Right renal pelvis (tissue), 4 donors: ENCODE results near the gene RNF213. TPM values are rescaled to one million over a fixed set of nuclear protein-coding genes. Genes with fewer than 3 reads are reported as not detected.
A peak's percentile ranks its signal among the peaks of the same experiment; 100 is the strongest.
"Not testable (repeated sequence)": the region's sequence is repeated elsewhere in the genome, so short reads cannot be mapped to it uniquely, and the experiment has no call there.

ENCODE experiments used
- DNase-seq, 4 donors: peaks; one replicate each; pipeline ENCODE4 v3.0.0-alpha.2; 2013; ENCODE audit warnings: low read depth in 4 of 4, low spot score in 3 of 4, missing footprints in 1 of 4
- polyA plus RNA-seq, 4 donors: library from polyadenylated mRNA; unstranded; fragments of 120-200 nt; gene quantifications; one replicate each; pipeline ENCODE4 v1.2.1, GENCODE V29; 2013; ENCODE audit not compliant: insufficient read length in 4 of 4

RNF213 gene
- polyA plus RNA-seq, 4 donors = 51.7 to 61.4 (median 55.2) TPM

DNA sequence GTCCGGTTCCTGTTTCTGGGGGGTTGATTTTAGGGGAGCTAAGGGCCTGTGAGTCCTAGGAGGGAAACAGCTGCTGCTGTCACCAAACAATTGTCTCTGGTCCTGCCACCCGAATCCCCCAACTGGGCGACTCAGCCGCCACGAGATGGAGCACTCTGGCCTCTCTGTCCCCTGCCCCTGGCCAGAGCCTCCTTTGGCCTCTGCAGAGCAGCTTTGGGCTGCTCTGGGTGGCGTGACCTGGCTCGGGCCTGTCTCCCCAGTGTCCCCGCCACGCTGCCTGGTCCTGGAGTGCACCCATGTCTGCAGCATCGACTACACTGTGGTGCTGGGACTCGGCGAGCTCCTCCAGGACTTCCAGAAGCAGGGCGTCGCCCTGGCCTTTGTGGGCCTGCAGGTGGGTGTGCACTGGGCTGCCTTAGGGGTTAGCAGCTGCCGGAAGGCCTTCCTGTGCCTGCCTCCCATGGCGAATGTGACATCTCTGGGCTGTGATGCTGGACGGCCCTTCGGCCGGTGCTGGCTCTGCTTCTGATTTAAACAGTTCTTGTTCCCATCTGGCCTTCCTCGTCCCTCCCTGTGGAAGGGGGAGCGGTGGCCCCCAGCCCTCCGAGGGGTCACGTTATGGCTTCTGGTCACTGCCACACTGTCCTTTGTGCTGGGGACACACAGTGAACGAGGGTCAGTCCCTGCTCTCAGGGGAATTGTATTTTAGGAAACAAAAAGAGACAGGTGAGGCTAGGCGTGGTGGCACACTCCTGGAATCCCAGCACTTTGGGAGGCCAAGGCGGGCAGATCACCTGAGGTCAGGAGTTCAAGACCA is 11.6 kb upstream of the RNF213 start:
- no peak for DNase-seq

DNA sequence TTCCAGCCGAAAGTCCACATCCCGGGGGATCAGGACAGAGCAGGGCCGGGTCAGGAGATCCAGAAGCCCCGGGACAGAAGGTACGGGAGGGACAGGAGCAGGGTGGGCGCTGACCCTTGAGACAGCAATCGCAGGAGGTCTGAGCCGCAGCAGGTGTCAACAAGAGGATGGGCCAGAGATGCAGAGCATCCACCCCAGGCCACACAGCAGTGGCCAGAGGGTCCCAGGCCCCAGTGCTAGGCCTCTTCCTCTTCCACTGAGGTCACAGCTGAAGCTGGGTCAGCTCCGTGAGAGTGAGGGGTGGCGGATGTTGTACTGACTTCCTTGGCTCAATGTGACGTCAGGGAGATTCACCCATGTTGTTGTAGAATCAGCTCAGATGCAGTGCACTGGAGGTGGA is 8.7 kb upstream of the RNF213 start:
- no peak for DNase-seq

DNA sequence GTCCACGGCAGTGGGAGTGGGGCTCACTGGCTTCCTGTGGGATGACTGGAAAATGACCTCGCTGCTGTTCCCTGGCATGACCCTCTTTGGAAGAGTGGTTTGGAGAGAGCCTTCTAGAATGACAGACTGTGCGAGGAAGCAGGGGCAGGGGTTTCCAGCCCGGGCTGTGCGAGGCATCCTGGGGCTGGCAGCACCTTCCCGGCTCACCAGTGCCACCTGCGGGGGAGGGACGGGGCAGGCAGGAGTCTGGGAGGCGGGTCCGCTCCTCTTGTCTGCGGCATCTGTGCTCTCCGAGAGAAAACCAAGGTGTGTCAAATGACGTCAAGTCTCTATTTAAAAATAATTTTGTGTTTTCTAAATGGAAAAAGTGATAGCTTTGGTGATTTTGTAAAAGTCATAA is 7.8 kb upstream of the RNF213 start:
- no peak for DNase-seq

DNA sequence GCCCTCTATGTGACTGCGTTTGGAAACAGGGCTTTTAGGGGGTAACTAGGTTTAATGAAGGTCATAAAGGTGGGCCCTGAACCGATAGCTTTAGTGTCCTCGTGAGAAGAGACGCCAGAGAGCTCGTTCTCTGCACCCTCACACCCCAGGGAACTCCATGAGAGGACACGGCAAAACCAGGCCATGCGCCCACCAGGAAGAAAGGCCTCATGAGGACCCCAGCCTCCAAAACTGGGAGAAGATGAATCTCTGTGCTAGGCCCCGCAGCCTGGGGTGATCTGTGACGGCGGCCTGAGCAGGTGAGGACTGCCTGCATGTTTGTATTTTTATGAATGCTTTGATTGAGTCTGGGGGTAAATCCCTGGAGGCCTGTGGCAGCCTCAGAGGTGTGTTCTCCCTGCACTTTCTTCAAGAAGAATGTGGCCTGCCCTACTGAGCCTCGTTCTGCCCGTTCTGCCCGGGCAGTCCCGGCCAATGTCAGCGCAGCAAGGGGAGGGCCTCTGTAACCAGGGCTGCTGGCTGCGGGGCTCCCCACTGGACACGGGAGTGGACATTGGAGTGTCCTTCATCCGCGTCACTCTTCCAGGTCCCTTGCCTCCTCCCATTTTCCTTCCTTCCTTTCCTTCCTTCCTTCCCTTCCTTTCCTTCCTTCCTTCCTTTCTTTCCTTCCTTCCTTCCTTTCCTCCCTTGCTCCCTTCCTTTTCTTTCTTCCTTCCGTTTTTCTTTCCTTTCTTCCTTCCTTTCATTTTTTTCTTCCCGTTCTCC is 6.8 kb upstream of the RNF213 start:
- no peak for DNase-seq

DNA sequence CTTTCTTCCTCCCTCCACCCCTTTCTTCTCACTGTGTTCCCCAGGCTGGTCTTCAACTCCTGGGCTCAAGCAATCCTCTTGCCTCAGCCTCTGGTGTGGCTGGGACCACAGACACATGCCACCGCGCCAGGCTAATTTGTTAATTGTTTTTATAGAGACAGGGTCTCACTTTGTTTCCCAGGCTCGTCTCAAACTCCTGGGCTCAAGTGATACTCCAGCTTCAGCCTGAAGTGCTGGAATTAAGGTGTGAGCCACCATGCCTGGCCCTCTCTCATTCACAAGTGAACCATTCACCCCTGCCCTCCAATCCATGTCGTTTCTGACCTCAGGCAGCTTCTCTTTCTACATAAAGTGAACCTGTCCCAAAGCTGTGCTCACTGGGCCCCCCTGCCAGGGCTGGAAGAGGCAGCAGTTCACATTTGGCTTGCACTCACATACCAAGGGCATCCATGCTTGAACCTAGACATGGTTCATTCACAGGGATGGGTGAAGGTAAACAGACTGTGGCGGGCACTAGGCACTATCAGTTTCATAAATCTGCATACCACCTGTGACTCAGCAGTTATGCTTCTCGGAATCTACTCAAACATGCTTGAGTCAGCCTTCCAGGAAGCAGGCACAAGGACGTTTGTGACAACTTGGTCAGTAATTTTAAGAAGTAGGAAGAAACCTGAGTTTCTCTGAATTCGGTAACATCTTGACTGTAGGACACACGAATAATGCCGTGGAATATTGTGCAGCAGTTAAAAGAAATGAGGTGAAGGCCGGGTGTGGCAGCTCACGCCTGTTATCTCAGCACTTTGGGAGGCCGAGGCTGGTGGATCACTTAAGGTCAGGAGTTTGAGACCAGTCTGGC is 6.0 kb upstream of the RNF213 start:
- DNase-seq = peak in 1 of 4 donors; percentile 70

DNA sequence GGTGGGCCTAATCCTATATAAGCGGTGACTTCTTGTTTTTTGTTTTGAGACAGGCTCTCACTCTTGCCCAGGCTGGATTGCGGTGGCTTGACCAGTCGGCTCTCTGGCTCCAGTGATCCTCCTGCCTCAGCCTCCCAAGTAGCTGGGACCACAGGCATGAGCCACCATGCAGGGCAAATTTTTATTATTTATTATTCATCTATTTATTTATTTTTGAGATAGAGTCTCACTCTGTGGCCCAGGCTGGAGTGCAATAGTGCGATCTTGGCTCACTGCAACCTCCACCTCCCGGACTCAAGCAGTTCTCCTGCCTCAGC is 4.7 kb upstream of the RNF213 start:
- DNase-seq = no peak

DNA sequence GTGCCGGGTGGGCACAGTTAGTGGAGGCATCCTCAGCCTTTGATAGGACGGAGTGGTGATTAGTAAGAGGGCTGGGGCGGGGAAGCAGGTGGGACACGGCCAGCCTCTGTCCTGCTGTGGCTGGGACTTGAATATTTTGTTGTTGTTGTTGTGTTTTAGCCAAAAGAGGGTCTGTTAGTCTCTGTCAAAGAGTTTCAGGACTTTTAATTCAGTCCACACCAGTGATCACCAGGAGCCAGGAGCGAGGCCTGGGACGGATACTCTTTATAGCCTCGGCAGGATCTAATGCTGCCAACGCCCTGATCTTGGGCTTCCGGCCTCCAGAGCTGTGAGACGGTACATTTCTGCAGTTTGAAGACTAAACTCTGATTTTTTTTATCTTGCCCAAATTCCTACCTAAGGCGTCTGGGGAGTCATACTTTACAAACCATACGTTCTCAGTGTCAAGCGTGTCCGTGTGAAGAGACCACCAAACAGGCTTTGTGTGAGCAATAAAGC is 2.9 kb upstream of the RNF213 start:
- no peak for DNase-seq

DNA sequence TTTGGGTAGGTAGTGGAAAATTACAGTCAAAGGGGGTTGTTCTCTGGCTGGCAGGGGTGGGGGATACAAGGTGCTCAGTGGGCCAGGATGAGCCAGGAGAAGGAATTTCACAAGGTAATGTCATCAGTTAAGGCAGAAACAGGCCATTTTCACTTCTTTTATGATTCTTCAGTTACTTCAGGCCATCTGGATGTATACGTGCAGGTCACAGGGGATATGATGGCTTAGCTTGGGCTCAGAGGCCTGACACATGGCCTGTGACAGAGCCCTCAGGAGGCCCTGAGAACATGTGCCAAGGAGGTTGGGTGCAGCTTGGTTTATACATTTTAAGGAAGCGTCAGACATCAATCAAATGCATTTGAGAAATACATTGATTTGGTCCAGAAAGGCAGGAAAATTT is 2.4 kb upstream of the RNF213 start:
- DNase-seq = not testable (repeated sequence)

DNA sequence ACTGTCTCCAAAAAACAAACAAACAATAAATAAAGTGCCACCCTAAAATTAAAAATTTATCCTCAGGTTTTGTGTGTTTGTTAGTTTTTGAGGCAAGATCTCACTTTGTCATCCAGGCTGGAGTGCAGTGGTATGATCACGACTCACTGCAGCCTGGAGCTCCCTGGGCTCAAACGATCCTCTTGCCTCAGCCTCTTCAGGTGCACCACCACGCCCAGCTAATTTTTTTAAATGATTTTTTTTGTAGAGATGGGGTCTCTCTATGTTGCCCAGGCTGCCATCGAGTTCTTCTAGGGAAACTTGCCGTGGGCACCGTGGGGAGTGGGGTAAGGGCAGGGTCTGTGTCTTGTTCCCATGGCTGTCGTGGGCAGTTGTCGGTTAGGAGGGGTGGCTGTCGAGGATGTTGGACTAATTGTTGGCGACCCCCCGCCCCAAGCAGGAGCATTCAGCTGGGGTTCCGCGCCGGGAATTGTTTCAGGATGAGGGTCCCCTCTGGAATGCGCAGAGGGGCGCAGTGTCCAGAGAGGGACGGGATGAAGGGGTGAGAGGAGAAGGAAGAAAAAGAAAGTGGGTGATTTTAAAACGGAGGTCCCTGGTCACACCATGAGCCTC is 1.1 kb upstream of the RNF213 start:
- DNase-seq = no peak

DNA sequence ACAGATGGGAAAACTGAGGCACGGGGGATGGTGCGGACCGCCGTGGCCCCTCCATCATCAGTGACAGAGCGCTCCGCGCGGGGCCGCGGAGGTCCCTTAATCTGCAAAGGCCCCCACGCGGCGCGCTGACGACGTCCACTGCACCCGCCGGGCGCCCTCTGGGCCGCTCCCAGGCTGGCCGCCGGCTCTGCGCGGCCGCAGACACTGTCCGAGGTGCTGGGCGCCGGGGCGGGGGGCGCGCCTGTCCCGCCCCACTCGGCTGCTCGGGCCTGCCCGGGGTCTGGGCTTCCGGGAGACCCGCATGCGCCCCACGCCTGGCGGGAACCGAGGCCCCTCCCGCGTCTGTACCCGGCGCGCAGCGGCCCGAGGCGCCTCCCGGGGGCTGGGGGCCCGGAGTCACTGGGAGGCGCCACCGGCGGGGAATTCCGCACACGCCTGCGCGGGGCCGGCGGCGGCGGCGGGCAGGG is 550 bp upstream of the RNF213 start:
- DNase-seq = peak in 1 of 4 donors; percentile 47

DNA sequence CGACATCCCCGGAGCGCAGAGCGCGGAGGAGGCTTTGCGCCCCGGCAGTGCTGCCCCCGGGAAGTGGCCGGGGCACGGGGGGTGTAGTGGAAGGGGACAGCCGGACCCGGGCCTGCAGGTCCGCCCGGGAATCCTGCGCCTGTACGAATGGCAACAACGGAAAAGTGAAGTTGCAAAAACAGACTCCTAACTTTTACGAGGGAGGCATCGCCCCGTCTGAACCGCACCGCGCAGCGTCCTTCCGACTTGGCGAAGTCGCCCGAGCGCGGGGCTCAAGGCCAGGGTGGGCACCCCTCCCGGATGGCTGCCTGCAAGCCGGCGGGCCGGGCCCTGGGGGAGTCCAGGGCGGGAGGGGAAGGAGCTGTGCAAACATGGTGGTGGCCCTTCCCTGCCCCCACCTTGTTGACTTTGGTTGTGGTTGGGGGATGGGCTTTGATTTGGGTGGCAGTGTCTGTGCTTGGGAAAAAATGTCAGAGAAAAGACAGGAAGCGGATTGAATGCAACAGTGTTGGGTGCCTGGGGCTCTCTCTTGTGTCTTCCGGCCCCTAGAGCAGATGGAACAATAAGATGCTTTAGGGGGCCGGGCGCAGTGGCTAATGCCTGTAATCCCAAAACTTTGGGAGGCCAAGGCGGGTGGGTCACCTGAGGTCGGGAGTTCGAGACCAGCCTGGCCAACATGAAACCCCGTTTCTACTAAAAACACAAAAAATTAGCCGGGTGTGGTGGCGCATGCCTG is 675 bp downstream of the RNF213 start:
- DNase-seq = no peak

DNA sequence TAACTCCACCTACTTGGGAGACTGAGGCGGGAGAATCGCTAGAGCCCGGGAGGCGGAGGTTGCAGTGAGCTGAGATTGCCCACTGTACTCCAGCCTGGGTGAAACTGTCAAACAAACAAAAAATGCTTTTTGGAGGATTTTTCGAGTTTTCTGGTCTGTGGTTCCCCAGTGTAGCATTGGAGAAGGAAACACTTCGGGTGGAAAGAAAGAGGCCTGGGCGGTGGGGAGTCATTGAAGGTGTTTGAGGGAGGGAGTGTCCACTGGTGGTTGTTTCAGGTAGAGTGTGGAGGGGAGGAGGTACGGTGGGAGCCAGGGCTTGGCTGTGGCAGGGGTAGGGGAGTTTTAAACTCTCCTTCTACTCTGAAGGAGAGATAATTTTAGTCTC is 1.2 kb downstream of the RNF213 start:
- DNase-seq = no peak

DNA sequence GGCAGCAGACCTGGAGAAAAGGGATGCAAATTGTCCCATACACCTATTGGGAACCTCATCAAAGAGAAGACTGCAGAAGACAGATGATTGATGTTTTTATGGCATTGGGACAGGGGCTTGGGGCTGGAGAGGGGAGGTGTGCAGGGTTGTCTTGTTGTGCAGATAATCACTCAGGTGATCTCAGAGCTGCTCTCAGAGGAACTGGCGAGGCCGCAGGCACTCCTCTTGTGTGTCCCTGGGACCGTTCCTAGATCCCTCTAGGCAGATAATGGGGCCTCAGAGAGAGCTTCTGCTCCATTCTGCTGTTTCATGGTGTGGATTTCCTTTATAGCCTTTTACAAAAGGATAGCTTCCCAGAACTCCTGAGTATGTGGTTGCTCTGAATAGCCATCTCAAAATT is 1.6 kb downstream of the RNF213 start:
- no peak for DNase-seq

DNA sequence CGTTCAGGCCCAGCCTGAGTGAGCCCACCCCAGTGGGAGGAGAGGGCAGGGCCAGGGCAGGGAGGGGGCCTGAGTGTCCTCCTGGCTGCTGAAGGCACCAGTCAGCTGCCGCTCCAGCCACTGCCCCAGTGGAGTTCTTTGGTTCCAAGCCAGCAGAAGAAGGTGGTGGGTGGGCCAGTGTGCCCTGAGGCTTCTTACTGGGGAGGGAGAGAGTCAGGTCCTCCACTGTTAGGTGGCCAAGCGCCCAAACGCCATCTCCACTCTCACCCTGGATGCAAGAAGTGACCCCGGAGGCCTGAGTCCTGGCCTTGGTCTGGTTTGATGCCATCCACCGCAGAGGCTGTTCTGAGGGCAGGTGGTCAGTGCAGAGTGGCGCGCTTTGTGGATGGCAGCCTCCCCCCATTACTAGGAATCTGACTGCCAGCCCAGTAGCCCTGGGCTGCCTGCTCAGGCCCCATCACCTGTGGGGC is 2.2 kb downstream of the RNF213 start:
- DNase-seq = no peak

DNA sequence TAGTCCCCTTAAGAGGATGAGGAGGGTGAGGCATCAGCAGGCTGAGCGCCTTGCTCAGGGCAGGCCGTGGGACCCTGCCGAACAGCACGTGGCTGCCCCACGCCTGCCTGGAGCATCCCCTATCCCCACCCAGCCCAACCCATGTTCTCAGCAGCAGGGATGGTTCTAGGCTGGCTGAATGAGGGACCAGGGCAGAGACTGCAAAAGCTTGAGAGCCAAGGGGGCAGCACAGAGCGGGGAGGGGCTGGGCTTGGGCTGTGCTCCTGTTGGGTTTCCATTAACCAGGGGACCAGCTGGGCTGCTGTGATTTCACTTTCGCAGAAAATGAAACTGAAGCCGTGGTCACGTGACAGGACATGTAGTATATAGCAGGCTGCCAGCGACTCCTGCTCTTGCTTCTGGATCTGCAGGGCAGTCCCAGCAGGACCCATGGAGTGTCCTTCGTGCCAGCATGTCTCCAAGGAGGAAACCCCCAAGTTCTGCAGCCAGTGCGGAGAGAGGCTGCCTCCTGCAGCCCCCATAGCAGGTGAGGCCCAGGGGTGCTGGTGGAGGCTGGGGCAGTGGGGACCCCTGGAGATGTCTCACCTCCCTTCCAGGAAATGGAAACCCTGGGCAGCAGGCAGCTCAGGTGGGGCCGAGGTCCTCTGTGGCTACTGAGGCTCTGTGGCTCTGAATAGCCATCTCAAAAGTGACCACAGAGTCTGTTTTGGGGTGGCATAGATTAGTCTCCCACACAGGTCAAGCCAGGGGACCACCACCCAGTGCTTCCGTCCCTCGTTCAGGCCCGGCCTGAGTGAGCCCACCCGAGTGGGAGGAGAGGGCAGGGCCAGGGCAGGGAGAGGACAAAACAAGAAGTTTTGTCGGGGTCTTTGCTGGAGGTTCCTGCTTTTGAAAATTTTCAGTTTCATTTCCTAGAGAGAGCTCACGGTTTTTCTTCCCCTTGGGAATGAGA is 2.9 kb downstream of the RNF213 start:
- peak; percentile 63 to 87 (median 80) for DNase-seq

DNA sequence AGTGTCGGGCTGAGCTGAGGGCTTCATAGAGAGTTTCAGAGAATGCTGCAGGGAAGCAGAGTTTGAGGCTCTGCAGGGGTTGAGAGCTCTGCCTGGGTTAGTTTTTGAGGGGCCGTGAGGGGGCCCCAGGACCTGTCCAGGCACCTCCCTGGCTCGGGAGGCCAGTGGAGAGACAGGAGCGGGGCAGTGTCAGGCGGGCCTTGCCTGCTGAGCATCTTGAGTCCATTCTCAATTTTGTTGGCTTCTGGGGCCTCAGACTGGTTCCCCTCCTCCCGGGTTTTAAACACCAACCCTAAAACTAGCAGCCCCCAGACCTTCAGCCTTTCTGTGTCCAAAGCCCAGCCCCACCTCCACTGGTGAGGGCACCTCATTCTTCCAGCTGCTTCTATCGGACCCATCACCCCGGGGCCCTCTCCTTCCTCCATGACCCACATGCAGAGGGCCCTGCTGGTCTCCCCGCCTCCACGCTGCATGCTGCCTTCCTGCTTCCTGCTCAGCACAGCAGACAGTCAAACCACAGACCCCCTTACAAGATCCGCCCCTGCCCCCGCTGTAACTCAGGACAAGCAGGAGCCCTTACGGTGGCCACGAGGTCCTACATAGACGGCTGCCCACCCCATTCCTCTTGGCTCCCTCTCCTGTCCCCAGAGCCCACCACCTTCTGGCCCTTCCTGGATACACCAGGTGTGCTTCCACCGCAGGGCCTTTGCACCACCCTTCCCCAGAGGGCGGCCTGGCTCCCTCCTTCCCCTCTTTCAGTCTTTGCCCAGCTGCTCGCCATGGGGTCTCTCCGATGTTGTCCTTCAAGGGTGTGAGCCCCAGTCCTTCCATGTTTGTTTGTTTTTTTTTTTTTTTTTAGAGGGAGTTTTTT is 3.8 kb downstream of the RNF213 start:
- DNase-seq = no peak

DNA sequence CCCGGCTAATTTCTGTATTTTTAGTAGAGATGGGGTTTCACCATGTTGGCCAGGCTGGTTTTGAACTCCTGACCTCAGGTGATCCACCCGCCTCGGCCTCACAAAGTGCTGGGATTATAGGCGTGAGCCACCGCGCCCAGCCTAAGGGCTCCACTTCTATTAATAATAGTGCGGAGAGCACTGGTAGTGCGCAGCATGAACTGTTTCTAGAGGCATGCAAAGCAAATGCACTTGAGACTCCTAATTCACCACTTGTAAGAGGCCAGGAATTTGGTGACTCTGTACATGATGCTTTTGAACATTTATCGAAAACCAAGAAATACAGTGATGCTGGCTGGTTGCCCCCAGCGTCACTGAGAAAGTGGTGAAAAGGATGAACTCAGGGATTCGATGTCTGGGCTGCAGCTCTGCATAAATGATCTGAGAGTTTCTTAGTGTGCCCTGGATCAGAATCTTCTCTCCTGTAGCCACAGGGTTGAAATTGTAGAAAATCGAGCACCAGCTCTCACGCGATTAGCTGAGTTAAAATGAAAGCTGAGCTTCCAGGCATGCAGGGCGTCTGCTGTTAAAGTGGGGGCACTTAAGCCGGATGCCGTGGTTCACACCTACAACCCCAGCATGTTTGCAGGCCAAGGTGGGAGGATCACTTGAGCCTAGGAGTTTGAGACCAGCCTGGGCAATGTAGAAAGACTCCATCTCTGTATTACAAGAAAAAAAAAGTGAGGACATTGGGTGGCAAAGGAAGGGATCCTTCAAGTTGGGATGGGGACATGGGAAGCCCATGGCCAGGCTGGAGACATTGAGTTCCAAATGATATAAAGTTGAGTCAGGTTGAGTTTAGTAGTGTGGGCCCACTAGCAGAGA is 4.8 kb downstream of the RNF213 start:
- DNase-seq = no peak
